SU-DHL-6 (cell line): ENCODE data around the gene NDUFA8.

Experiments used
- H2AFZ ChIP-seq: fragments of 200-600 bp; sonication (generic); 2 replicates; pipeline ENCODE4 v1.6.1; 2014; ENCODE audit warnings: low read depth, mild to moderate bottlenecking, moderate library complexity, mixed read lengths, antibody characterized with exemption, low read length; ENCODE audit not compliant: severe bottlenecking
- H3F3A ChIP-seq: fragments of 200-600 bp; shearing (Covaris generic); 2 replicates; pipeline ENCODE4 v1.6.0; 2016; ENCODE audit warnings: antibody characterized with exemption, mild to moderate bottlenecking; ENCODE audit not compliant: insufficient read depth
- H3K27ac ChIP-seq: fragments of 200-600 bp; sonication (generic); 2 replicates; pipeline ENCODE4 v1.5.1; 2016; ENCODE audit warnings: low read depth, mild to moderate bottlenecking, low read length, moderate library complexity, mixed read lengths
- H3K27me3 ChIP-seq: fragments of 200-600 bp; sonication (generic), shearing (Covaris generic); 2 replicates; pipeline ENCODE4 v1.6.0; 2014; ENCODE audit warnings: mild to moderate bottlenecking, low read length
- H3K36me3 ChIP-seq: fragments of 200-600 bp; sonication (generic); 2 replicates; pipeline ENCODE4 v1.6.1; 2014; ENCODE audit warnings: mild to moderate bottlenecking, low read length, mixed read lengths
- H3K4me2 ChIP-seq: fragments of 300-600, 200-600 bp; shearing (Covaris generic), sonication (generic); 2 replicates; pipeline ENCODE4 v1.6.0; 2014; ENCODE audit warnings: low read length, low read depth, mild to moderate bottlenecking; ENCODE audit not compliant: poor library complexity, severe bottlenecking
- H3K4me3 ChIP-seq: fragments of 200-600 bp; sonication (generic); 2 replicates; pipeline ENCODE4 v1.5.1; 2014; ENCODE audit warnings: antibody characterized with exemption, low read length, mild to moderate bottlenecking, mixed read lengths; ENCODE audit not compliant: insufficient read depth, poor library complexity, severe bottlenecking
- H3K79me2 ChIP-seq: fragments of 200-600 bp; sonication (generic); 2 replicates; pipeline ENCODE4 v1.6.1; 2014; ENCODE audit warnings: mild to moderate bottlenecking, low read length, moderate library complexity; ENCODE audit not compliant: insufficient read depth
- H3K9ac ChIP-seq: fragments of 200-600 bp; sonication (generic); 2 replicates; pipeline ENCODE4 v1.7.0; 2014; ENCODE audit warnings: mild to moderate bottlenecking, low read length
- H3K9me2 ChIP-seq: fragments of 200-600 bp; sonication (generic); replicated peaks from 2 replicates; pipeline ENCODE4 v1.6.1; 2014; ENCODE audit warnings: low read length; ENCODE audit not compliant: insufficient read depth
- H3K9me3 ChIP-seq: fragments of 200-600 bp; sonication (generic); 2 replicates; pipeline ENCODE4 v1.6.1; 2014; ENCODE audit warnings: low read length, mixed read lengths; ENCODE audit not compliant: insufficient read depth
- H4K20me1 ChIP-seq: fragments of 200-600 bp; sonication (generic); 2 replicates; pipeline ENCODE4 v1.6.1; 2014; ENCODE audit warnings: low read depth, mild to moderate bottlenecking, antibody characterized with exemption, low read length, moderate library complexity, mixed read lengths
- CTCF ChIP-seq: fragments of 200-600 bp; sonication (generic); IDR thresholded peaks from one replicate; pipeline ENCODE4 v1.5.1; 2017; ENCODE audit warnings: antibody characterized with exemption, mild to moderate bottlenecking, low read length, moderate library complexity; ENCODE audit not compliant: insufficient read depth, poor library complexity, severe bottlenecking
- EZH2phosphoT487 ChIP-seq: fragments of 200-600 bp; sonication (generic), shearing (Covaris generic); conservative IDR thresholded peaks from 2 replicates; pipeline ENCODE4 v1.6.1; 2018; ENCODE audit warnings: mild to moderate bottlenecking, antibody characterized with exemption, low read length, moderate library complexity, mixed read lengths

The NDUFA8 gene

GRCh38 chr9:122205176-122205575 is 45.6 kb upstream of the NDUFA8 start:
- Histone ChIP-seq H3K9ac (no peak overlapping the region), H3K9me3 (no peaks in the 10 kb centered on the region), H4K20me1 (no peaks in the 10 kb centered on the region), H2AFZ (no peak overlapping the region), H3K4me3 (no peak overlapping the region), H3K27me3 (no peaks in the 10 kb centered on the region), H3K9me2 (no peaks in the 10 kb centered on the region), H3F3A (no peaks in the 10 kb centered on the region), H3K79me2 (no peaks in the 10 kb centered on the region), H3K4me2 (no peak overlapping the region), H3K27ac (no peak overlapping the region), H3K36me3 (no peaks in the 10 kb centered on the region)
- TF ChIP-seq CTCF (no peak), EZH2phosphoT487 (no peak)

GRCh38 chr9:122204491-122204890 is 44.9 kb upstream of the NDUFA8 start:
- no peak overlapping the region for H3K4me3 ChIP-seq
- no peak for TF ChIP-seq EZH2phosphoT487
- TF ChIP-seq CTCF = no peak
- H3K27ac ChIP-seq = no peak overlapping the region
- H3K79me2 ChIP-seq = no peaks in the 10 kb centered on the region
- H4K20me1 ChIP-seq = no peaks in the 10 kb centered on the region
- H3K36me3 ChIP-seq = no peaks in the 10 kb centered on the region
- no peaks in the 10 kb centered on the region for H3K9me2 ChIP-seq
- no peaks in the 10 kb centered on the region for H3F3A ChIP-seq
- no peaks in the 10 kb centered on the region for H3K27me3 ChIP-seq
- H2AFZ ChIP-seq = no peak overlapping the region
- H3K9ac ChIP-seq = no peak overlapping the region
- no peak overlapping the region for H3K4me2 ChIP-seq
- no peaks in the 10 kb centered on the region for H3K9me3 ChIP-seq

- Histone ChIP-seq H3F3A (no peaks in the 10 kb centered on the region), H3K9me2 (no peaks in the 10 kb centered on the region), H2AFZ (no peak overlapping the region), H3K9ac (no peak overlapping the region), H3K27me3 (no peaks in the 10 kb centered on the region), H3K9me3 (no peaks in the 10 kb centered on the region), H3K36me3 (no peaks in the 10 kb centered on the region), H3K4me3 (no peak overlapping the region), H3K4me2 (no peak overlapping the region), H3K79me2 (no peaks in the 10 kb centered on the region), H3K27ac (no peak overlapping the region), H4K20me1 (no peaks in the 10 kb centered on the region)
- TF ChIP-seq CTCF (no peak), EZH2phosphoT487 (no peak)
Observed at GRCh38 chr9:122204055-122204454, 44.5 kb upstream of the NDUFA8 start.
